Measurements from ENCODE around the gene AOPEP.

Gene AOPEP

DNA sequence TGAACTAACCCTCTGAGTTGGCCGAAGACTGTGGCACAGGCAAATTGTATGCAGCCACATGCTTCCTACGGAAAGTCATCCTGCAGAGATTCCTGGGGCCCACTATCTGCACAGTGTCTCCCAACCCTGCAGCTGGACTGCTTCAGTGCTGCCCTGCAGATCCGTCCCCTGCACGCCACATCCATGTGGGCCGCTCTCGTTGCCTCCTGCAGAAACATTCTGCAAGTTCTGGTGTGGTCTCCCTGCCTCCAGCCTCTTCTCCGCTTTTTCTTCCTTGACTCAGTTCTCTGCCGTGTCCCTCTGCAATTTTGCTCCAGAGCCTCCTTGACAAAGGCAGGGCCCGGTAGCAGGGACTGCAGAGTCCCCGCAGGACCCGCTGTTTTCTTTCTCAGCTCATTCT is 249.0 kb downstream of the AOPEP start:
- no peak for DNase-seq

DNA sequence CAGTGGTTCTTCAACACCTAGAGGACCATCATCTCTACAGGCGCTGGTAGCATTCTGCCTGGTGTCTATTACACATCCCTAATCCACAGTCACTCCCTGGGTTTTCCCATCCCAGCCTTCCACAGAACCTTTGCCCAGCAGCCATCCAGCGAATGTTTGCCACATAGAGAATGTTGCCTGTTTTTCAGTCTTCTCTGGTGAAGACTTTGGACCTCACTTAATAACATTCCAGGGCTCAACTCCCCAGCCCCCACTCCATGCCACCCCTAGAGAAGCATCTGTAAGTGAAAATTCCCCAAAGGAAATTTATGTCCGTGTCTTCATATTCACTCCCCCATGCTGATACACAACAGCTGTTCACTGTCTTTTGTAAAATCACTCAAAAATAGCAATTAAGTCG is 249.6 kb downstream of the AOPEP start:
- DNase-seq = no peak

DNA sequence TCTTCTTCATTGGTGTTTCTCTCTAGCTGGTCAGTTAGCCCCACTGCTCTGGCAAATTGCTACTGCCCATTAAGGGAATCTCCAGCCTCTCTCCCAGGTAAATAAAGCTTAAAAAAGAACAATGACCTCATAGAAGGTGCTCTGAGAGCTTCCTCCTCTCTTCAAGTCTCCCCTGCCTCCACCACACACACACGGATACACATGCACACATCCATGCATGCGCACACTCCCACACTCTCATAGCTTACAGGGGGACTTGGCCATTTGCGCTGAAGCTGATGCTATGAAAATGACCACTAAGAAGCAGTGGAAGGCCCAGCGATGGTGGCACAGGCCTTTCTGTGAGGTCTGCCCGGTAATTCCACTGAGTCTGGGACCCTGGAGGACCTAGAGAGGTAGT is 250.9 kb downstream of the AOPEP start:
- no peak for DNase-seq

DNA sequence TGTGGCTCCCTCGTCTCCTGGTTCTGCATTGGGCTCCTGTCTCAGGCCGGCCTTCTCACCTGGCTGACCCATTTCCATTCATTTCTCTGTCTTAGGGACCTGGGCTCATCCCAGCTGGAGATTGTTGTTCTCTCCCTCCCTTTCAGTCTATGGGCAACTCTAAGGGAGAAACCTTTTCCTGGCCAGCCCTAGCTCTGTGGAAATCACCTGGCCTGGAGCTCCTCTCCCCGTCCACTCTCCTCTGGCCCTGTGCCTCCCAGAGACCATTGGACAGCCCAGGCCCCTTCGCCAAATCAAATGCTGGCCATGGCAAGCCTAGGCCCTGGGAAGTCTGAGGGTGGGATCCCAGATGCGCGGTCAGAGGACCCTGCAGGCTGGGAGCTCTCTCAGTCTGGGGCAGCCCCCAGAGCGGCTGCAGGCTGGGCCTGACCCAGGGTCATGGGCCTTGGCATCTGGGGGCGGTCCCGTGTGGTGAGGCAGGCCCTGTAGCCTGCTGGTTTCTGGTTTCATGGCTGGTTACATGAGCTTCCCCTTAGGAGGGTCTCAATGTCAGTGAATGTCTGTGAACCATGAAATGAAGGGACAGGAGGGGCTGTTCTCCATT is 253.5 kb downstream of the AOPEP start:
- no peak for DNase-seq

DNA sequence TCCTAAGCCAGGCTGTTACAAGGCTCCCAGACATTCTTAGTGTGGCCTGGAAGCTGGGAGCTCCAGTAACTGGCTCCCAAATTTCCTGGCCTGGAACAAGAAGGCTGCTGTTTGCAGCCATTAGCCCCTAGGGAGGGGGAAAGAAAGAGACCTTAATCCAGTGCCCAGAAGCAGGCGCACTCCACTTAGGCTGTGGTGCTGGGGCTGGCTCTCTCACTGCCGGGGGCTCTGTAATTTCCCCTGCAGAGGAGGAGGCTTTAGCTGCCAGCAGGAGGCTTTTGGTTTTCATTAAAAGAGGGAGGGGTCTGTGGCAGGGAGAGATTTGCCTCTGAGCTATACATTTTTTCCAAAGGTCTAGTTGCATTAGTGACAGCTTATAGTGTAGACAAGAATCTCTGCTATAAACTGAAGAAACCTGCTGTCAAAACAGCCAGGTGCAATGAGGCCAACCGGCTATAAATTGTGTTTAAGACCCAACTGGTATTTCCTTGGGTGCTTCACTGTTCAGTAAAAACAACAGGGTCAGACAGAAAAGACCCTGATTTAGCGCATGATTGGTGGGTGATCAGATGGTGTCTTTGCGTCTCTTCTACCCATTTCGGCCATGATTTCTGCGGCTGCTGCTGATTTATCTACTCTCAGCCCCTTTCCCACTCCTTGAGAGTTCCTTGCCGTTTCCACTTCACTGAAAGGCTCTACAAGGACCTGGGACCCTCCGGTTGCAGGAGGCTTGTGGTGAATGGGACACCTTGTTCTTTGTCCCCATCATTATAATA is 254.6 kb downstream of the AOPEP start:
- DNase-seq = no peak

DNA sequence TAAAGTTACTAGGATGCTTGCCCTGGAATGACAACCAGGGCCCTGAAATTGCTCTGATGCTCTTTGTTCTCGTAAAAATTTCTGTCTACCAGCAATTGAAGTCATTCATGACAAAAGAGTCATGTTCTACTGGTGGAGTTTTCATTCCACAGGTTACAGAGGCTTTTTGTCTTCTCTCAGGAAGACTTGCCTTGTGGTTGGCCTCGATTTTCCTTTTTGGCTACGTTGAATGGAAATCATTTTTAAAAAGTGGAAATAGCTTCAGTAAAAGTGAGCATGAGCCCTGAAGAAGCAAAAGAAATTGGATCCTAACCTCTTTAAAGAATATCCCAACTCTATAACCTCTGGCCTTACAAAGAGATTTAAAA is 255.2 kb downstream of the AOPEP start:
- DNase-seq = no peak

DNA sequence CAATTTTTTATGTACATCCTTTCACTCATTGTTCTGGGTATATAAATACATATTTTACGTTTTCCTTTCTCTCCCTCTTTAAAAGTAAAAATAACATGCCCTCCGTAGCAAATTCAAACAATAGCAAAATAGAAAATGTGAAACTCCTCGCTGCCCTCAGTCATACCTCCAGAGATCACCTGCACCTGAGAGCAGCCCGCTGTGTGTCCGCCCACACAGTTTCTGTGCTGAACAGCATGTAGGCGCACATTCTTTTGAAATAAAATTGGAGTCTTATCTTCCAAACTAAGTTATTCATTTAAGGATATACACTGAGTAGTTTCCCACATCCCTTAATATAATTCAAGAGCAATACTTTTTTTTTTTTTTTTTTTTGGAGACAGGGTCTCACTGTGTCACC is 255.7 kb downstream of the AOPEP start:
- DNase-seq = peak; percentile 17

DNA sequence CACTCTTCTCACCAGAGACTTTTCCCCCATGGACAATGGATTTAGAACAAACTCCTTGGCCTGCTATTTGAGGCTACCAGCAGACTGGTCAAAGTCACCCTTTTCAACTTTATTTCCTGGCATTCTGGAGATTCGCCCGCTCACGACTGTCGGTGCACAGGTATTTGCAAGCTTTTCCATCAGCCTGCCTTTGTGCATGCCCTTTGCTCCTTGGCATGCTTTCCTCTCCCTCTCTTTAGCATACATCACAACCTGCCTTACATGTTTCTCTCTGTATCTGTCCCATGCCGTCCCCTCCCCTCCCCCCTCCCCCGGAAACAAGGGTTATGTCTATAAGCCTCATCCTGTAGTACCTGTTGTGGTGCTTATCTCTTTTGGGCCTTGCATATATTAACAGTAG is 257.1 kb downstream of the AOPEP start:
- DNase-seq = no peak

DNA sequence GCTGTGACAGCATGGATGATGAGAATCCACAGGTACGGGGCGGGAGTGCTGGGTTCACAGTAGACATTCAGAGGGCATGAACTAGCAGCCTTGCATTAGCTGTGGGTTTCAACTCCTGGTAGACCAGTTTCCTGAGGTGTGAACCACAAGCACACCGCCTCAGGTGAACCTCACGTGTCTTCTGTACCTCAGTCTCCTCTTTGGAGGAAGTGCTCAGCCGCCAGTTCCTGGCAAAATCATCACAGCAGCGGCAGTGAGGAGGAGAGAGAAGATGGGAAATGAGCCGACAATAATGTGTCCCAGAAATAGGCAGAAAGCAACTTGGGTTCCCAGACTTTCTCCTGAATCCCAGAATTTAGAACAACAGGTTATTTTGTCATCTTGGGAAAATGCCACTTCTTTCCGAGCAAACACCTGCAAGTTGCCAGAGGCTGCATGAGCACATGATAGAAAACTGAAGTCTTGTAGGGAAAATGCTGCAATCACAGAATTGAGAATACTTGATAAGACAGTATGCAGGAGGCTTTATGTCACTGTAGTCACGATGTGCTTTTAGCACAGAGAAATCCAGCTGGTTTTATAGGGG is 258.5 kb downstream of the AOPEP start:
- no peak for DNase-seq

DNA sequence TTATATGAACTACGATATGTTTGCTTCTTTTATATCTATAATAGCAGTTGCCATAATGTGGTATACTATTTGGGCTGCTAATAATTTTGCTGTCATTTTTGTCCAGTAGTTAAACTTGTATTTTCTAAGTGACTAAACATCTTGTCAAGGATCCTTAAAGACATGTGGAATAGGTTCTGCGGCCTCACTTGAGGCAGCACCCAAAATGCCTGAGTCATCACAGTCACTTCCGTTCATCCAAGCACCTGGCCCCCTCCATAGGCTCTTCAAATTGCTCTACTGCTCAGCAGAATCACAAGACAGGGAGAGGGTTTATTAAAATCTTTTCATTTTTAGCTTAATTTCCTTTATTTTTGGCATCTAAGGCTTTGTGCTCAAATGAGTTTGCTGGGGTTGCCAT is 259.1 kb downstream of the AOPEP start:
- no peak for DNase-seq

DNA sequence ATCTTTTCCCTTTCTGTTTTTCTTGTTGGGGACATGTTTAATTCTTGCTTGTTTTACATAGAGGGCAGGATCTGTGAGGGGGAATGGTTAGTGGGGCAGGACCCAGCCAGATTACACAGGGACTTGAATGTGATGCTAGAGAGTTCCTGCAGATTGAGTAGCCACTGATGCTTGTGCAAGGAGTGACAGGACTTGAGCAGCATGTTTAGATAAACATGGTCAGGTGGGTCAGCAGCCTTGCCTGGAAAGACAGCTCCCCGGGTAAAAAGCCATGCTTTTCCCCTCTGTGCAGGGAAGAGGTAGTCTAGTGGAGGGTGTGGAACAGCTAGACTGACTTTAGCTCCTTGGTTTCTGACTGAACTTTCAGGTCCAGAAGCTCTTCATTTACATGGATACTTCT is 261.2 kb downstream of the AOPEP start:
- no peak for DNase-seq

DNA sequence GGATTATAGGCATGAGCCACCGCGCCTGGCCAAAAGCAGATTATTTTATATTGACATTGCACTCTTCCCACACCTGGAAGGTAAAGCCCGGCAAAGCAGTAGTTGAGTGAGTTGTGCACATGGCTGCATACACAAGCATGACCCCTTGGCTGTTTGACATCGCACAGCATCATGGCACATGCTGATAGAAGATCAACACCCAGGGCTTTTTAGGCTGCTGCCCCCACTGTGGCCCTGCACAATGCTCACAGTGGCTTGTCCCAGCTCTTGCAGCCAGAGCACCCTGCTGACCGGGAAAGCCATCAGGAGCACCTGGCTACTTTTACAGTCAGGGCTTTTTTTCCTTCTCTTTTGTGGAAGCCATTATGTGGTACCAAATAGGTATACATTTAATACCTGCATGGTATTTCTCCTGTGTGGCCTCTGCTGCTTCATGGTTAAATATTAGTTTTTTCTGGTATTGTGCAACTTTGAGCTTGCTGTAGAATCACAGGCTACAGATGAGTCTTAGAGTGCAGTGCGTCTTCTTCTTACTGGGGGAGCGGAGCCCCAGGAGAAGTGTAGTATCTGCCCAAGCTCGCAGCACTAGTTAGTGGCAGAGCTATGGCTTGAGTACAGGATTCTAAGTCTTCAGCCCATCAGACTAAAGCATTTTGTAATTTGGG is 264.5 kb downstream of the AOPEP start:
- no peak for DNase-seq

DNA sequence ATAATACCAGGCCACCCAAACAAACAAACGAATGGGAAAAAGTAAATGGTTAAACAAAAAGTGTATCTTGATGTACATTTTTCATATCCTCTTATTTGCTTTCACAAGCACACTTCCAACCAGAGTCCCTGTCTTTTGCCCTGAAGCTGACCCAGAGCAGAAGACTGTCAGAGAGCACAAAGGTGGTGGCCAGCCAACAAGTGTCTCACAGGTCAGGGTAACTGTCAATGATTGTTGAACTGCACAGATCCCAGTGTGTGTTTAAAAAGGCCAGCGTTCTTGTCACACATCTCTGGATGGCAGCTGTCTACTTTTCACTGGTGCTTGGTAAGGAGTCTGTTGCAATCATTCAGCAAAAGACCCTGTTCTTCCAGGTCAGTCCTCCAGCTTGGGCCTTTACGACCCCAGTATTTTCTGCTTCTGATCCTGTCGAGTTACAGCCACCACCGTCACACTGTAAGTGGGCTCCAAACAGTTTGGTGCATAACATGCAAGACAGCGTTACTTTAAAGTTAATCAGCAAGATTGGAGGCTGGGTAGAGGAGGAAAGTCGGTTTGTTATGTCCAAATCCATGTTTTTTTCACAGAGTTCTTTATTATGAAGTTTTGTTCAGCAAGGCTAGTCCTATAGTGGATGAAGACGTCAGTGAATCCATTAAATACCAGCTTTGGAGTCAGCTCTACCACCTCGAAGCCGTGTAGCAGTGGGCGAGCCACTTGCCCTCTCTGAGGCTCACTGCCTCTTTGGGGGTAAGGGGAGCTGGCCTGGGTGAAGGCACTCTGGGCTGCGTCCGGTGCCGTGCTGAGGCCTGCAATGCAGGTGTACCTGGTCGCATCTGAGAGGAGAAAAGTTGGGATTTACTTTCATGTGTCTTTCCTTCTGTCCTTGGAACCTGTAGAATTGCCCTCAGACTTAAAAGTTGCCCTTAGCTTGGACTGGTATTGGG is 265.7 kb downstream of the AOPEP start:
- no peak for DNase-seq

DNA sequence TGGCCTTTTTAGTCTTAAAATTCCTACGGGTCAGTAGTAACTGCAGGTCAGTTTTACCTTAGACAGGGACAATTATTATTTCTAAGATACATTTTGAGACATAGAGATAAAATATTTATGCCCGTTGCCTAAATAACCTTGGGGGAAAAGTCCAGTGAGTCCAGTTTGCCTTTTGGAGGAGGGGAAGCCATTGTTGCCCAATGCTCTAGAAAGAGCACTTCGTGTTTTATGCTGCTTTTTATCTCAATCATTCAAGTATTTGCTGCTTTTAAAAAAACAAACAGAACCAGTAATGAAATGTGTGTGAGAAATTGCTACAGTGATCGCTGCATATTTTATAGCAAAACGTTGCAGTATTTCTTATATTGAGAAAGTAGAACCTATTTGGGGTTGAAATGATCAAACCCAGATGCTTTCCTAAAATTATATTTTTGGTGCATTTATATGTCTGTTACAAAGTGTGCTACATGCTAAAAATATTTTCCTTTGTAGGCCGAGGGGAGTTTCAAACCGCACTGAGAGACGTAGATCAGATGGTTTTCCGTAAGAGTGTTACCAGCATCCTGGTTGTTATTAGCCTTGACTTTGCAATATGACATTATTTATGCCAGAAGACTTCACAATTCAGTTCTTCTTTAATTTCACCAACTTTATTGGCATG is 266.8 kb downstream of the AOPEP start:
- no peak for DNase-seq

DNA sequence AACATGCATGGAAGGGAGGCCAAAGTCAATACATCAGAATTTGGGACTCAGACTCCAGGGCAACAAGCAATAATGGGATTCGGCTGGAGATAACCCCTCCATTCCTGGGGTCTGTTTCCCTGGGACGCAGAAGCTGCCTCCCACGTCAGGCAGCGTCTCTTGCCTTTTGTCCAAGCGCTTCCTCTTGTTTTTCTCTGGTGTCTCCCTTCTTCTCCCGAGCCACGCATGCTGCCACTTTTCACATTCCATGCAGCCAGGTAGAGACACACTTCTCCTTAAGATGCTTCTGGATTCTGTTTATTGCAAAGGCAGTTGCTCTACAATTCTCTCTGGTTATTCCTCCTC is 267.3 kb downstream of the AOPEP start:
- no peak for DNase-seq

DNA sequence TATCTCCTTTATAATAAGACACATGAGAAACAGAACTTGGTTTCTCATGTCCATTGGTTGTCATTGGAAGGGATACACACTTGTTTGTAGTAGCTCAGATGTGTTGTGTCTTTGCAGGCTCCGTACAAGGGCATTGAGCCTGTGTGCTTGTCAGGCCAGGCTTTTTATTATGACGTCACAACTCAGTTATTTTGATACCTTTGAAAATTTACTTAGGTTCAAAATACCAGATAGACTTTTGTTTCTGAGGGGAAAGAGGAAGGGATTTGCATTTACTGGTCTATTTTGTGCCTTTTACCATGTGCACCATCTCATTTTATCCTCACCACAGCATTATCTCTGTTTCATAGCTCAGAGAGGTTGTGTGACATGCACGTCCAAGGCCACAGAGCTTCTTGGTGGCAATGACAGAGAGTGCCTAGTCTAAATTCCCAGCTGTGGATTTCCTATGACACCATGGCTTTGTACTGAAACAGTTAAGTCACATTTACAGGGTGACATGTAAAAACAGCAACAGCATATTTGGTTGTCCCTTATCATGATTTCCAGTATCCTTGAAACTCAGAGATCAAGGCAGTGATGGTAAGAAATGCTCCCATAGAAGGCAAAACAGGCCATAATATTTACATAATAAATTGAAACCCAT is 268.7 kb downstream of the AOPEP start:
- no peak for DNase-seq

DNA sequence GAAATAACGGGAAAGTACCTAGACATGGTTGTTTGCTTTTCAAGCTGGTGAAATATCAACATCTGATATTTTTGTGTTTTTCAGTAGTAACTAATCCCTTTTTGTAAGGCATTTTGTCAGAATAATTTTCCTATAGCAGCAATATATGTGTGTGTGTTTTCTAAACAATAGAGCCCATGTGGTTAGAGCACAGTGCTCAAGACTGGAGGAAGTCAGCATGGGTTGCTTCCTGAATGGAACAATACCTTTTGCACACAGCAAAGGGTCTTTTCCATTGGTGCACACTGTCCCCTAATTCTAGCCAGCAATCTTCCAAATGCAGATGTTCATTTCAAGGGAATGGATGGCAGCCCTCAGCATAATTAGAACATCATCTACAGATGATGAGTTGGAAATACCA is 270.1 kb downstream of the AOPEP start:
- DNase-seq = no peak

DNA sequence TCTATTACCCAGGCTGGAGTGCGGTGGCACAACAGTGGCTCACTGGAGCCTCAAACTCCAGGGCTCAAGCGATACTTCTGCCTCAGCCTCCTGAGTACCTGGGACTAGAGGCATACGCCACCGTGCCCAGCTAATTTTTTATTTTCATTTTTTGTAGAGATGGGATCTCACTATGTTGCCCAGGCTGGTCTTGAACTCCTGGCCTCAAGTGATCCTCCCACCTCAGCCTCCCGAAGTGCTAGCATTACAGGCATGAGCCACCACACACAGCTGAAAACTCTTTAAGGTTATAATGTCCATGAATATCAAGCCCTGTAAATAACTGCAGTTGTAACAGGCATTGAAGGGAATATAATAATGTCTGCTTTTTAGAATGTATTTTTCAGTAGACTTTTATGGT is 271.2 kb downstream of the AOPEP start:
- no peak for DNase-seq

DNA sequence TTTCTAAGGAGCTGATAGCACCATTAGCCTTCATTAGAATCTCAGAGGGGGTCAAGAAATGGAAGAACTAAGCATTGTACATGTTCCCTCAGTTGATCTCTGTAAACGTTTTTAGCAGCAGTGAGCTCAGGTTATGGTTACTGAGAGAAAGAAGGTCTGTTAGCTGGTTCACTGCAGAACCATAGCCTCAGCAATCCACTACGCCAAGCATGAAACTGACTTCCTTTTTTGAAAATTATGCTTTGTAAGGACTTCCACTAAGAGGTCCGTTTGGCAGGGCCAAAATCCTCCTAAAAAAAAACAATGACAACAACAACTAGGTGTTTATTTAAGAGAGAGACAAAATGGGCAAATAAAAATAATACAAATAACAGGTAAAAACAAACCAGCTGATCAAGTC is 273.3 kb downstream of the AOPEP start:
- no peak for DNase-seq

DNA sequence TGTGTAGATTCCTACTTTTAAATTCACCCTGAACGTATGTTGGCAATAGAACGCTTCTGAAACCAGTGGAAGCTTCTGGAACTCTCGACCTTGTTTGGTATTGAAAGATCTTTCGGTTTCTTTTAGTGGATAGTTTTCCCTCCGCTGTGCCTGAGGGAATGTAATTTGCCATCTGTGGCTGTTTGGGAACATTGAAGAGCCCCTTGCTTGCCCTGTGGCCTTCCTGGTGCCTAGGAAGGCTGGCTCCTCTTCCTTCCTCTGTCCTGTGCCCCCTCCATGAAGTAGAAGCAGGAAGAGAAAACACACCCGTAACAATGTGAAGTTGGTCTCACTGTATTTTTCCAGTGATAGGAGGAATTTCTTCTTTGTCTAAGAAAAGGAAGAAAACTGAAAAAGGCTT is 274.3 kb downstream of the AOPEP start:
- no peak for DNase-seq

DNA sequence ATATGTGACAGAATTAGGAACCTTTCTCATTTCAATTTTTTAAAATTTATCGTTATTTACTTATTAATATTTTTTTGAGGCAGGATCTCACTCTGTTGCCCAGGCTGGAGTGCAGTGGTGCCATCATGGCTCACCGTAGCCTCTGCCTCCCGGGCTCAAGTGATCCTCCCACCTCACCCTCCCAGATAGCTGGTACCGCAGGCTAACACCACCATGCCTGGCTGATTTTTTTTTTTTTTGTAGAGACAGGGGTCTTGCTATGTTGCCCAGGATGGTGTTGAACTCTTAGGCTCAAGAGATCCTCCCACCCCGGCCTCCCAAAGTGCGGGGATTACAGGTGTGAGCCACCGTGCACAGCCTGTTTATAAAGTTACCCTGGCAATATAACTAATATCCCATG is 275.2 kb downstream of the AOPEP start:
- no peak for DNase-seq
